H9 (cell line): Measurements from ENCODE around the gene SUPT3H. TPM values are rescaled to one million over a fixed set of nuclear protein-coding genes. Genes with fewer than 3 reads are reported as not detected.

ENCODE experiments used
- DNase-seq: peaks from one replicate; pipeline ENCODE4 v3.0.0-alpha.2; 2017
- H2AFZ ChIP-seq: one replicate; pipeline ENCODE4 v1.6.1; 2013; ENCODE audit warnings: mild to moderate bottlenecking, low read length, control low read depth, moderate library complexity
- H2AK5ac ChIP-seq: 2 replicates; pipeline ENCODE4 v1.6.1; 2013; ENCODE audit warnings: low read length, control low read depth, mixed read lengths; ENCODE audit not compliant: insufficient read length
- H2BK120ac ChIP-seq: one replicate; pipeline ENCODE4 v1.6.1; 2013; ENCODE audit warnings: low read depth, mild to moderate bottlenecking, low read length, control low read depth, inconsistent platforms; ENCODE audit not compliant: poor library complexity, severe bottlenecking
- H2BK12ac ChIP-seq: 2 replicates; pipeline ENCODE4 v1.6.1; 2013; ENCODE audit warnings: low read length, control low read depth, mixed read lengths, low read depth; ENCODE audit not compliant: insufficient read length
- H2BK15ac ChIP-seq: 2 replicates; pipeline ENCODE4 v1.6.1; 2013; ENCODE audit warnings: low read depth, low read length, control low read depth
- H2BK20ac ChIP-seq: one replicate; pipeline ENCODE4 v1.6.1; 2013; ENCODE audit warnings: low read depth, mild to moderate bottlenecking, low read length, control low read depth, inconsistent platforms; ENCODE audit not compliant: poor library complexity, severe bottlenecking
- H2BK5ac ChIP-seq: 2 replicates; pipeline ENCODE4 v1.6.1; 2013; ENCODE audit warnings: low read length, control low read depth, mixed read lengths; ENCODE audit not compliant: insufficient read length
- H3K14ac ChIP-seq: 2 replicates; pipeline ENCODE4 v1.6.1; 2013; ENCODE audit warnings: low read length, control low read depth; ENCODE audit not compliant: insufficient read depth
- H3K18ac ChIP-seq: 2 replicates; pipeline ENCODE4 v1.6.1; 2013; ENCODE audit warnings: low read depth, mild to moderate bottlenecking, mixed read lengths, low read length, control low read depth; ENCODE audit not compliant: insufficient read length
- H3K23ac ChIP-seq: 2 replicates; pipeline ENCODE4 v1.6.1; 2013; ENCODE audit warnings: low read length, control low read depth, mixed read lengths, low read depth; ENCODE audit not compliant: insufficient read length
- H3K23me2 ChIP-seq: 2 replicates; pipeline ENCODE4 v1.6.1; 2013; ENCODE audit warnings: low read depth, mild to moderate bottlenecking, mixed read lengths, low read length, control low read depth; ENCODE audit not compliant: insufficient read length, poor library complexity, severe bottlenecking
- H3K27ac ChIP-seq: 2 replicates; pipeline ENCODE4 v1.5.1; 2013; ENCODE audit warnings: low read length, control low read depth, mixed read lengths, low read depth; ENCODE audit not compliant: insufficient read length
- H3K27me3 ChIP-seq: 2 replicates; pipeline ENCODE4 v1.6.1; 2013; ENCODE audit warnings: low read length, control low read depth, inconsistent platforms; ENCODE audit not compliant: insufficient read depth
- H3K4ac ChIP-seq: 2 replicates; pipeline ENCODE4 v1.6.1; 2013; ENCODE audit warnings: low read depth, mild to moderate bottlenecking, control low read depth, inconsistent platforms, low read length, moderate library complexity
- H3K4me1 ChIP-seq: 2 replicates; pipeline ENCODE4 v1.6.1; 2013; ENCODE audit warnings: low read length, control low read depth, inconsistent platforms; ENCODE audit not compliant: insufficient read depth
- H3K4me2 ChIP-seq: 2 replicates; pipeline ENCODE4 v1.6.1; 2013; ENCODE audit warnings: low read length, control low read depth, mixed read lengths; ENCODE audit not compliant: insufficient read length, insufficient read depth
- H3K56ac ChIP-seq: 2 replicates; pipeline ENCODE4 v1.6.1; 2013; ENCODE audit warnings: low read depth, mild to moderate bottlenecking, mixed read lengths, low read length, control low read depth; ENCODE audit not compliant: insufficient read length
- H3K79me1 ChIP-seq: 2 replicates; pipeline ENCODE4 v1.6.1; 2013; ENCODE audit warnings: low read depth, mild to moderate bottlenecking, moderate library complexity, low read length, control low read depth, inconsistent platforms; ENCODE audit not compliant: insufficient read depth, poor library complexity, severe bottlenecking
- H3K79me2 ChIP-seq: 2 replicates; pipeline ENCODE4 v1.6.1; 2013; ENCODE audit warnings: low read length, control low read depth, inconsistent platforms; ENCODE audit not compliant: insufficient read depth
- H3K9ac ChIP-seq: 2 replicates; pipeline ENCODE4 v1.6.1; 2013; ENCODE audit warnings: low read length, control low read depth, mixed read lengths; ENCODE audit not compliant: insufficient read length; ENCODE audit errors: extremely low read depth
- H3K9me3 ChIP-seq: one replicate; pipeline ENCODE4 v1.6.1; 2013; ENCODE audit warnings: low read depth, low read length, inconsistent platforms; ENCODE audit not compliant: control insufficient read depth
- H3T11ph ChIP-seq: one replicate; pipeline ENCODE4 v1.6.1; 2013; ENCODE audit warnings: mild to moderate bottlenecking, low read length, control low read depth, inconsistent platforms
- H4K20me1 ChIP-seq: one replicate; pipeline ENCODE4 v1.6.1; 2013; ENCODE audit not compliant: control insufficient read depth, insufficient read length, insufficient read depth
- H4K5ac ChIP-seq: 2 replicates; pipeline ENCODE4 v1.6.1; 2013; ENCODE audit warnings: low read depth, mild to moderate bottlenecking, mixed read lengths, low read length, control low read depth; ENCODE audit not compliant: insufficient read length
- H4K8ac ChIP-seq: replicated peaks from 2 replicates; pipeline ENCODE4 v1.6.1; 2013; ENCODE audit warnings: low read length, control low read depth, mixed read lengths, low read depth; ENCODE audit not compliant: insufficient read length
- H4K91ac ChIP-seq: 2 replicates; pipeline ENCODE4 v1.6.1; 2013; ENCODE audit warnings: low read depth, mild to moderate bottlenecking, moderate library complexity, mixed read lengths, low read length, control low read depth; ENCODE audit not compliant: insufficient read length
- H3K27ac Mint-ChIP-seq, 3 experiments: 2 replicates in 2 of 3; 3 replicates in 1 of 3; pipeline ENCODE4 v1.8.0; 2020 to 2021; ENCODE audit warnings: mixed read lengths in 3 of 3, mild to moderate bottlenecking in 1 of 3, moderate library complexity in 1 of 3
- H3K27me3 Mint-ChIP-seq: 2 replicates; pipeline ENCODE4 v1.8.0; 2021; ENCODE audit warnings: low read depth, mild to moderate bottlenecking, moderate library complexity, mixed read lengths
- H3K36me3 Mint-ChIP-seq, 3 experiments: 2 replicates in 2 of 3; 3 replicates in 1 of 3; pipeline ENCODE4 v1.8.0; 2020 to 2021; ENCODE audit warnings: low read depth in 3 of 3, mixed read lengths in 3 of 3; ENCODE audit not compliant: insufficient read depth in 1 of 3
- H3K4me1 Mint-ChIP-seq, 2 experiments: 2 replicates each; pipeline ENCODE4 v1.8.0; 2020; ENCODE audit warnings: mixed read lengths in 2 of 2
- H3K4me3 Mint-ChIP-seq, 2 experiments: 2 replicates in 1 of 2; 3 replicates in 1 of 2; pipeline ENCODE4 v1.8.0; 2020 to 2021; ENCODE audit warnings: mild to moderate bottlenecking in 2 of 2, mixed read lengths in 2 of 2, moderate library complexity in 1 of 2
- H3K9me3 Mint-ChIP-seq, 2 experiments: 2 replicates in 1 of 2; 3 replicates in 1 of 2; pipeline ENCODE4 v1.8.0; 2020; ENCODE audit warnings: mild to moderate bottlenecking in 2 of 2, mixed read lengths in 2 of 2, moderate library complexity in 1 of 2
- WGBS: extraction: QIAGEN DNeasy Blood & Tissue Kit; methylation state at CpG from one replicate; pipeline ENCODE4 v1.1.7; 2013; ENCODE audit warnings: missing lambda C conversion rate, low lambda C conversion rate, mixed read lengths; ENCODE audit not compliant: insufficient read length; ENCODE audit errors: extremely low coverage; 5-methylcytosine and 5-hydroxymethylcytosine counted together
- total RNA-seq: library from RNA; stranded (reverse); gene quantifications from 2 replicates; pipeline ENCODE4 v1.2.1, GENCODE V29; 2021
- TF ChIP-seq, protein P1 (sequence below): fragments of 200-600 bp; sonication (generic); conservative IDR thresholded peaks from 3 replicates; pipeline ENCODE4 v1.8.0; 2021; ENCODE audit warnings: antibody characterized with exemption, mild to moderate bottlenecking

Gene SUPT3H
- total RNA-seq, 1 experiment from 2014 or later, result 22.5 TPM

DNA sequence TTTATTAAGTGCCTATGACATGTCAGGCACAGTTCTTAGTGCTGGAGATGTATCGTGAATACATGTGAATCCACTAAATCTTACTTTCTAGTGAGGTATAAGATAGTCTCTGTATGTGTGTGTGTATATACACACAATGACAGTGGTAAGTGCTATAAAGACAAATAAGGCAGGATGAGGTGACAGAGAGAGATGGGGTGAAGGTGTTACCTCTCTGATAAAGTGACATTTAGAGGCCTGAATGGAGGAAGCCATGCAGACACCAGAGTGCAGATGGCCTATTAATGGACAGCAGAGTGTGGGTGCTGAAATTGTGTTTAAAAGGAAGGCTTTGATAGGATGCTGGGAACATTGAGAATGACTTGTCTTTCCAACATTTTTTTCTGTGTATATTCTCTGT lies 535.9 kb downstream of the SUPT3H start:
- H3K23ac ChIP-seq, result no peak overlapping the region
- H3K9ac ChIP-seq, result no peak overlapping the region
- TF ChIP-seq, protein P1, sequence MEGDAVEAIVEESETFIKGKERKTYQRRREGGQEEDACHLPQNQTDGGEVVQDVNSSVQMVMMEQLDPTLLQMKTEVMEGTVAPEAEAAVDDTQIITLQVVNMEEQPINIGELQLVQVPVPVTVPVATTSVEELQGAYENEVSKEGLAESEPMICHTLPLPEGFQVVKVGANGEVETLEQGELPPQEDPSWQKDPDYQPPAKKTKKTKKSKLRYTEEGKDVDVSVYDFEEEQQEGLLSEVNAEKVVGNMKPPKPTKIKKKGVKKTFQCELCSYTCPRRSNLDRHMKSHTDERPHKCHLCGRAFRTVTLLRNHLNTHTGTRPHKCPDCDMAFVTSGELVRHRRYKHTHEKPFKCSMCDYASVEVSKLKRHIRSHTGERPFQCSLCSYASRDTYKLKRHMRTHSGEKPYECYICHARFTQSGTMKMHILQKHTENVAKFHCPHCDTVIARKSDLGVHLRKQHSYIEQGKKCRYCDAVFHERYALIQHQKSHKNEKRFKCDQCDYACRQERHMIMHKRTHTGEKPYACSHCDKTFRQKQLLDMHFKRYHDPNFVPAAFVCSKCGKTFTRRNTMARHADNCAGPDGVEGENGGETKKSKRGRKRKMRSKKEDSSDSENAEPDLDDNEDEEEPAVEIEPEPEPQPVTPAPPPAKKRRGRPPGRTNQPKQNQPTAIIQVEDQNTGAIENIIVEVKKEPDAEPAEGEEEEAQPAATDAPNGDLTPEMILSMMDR, result no peak
- H3K27me3 Mint-ChIP-seq, result no peaks in the 10 kb centered on the region
- no peaks in the 10 kb centered on the region for H3K23me2 ChIP-seq
- no peak overlapping the region for H2AFZ ChIP-seq
- peaks cover 0 to 3% of the 10 kb centered on the region in 2 experiments; a peak in 1 of 4 replicates for H3K4me1 Mint-ChIP-seq
- no peaks in the 10 kb centered on the region for H3K9me3 ChIP-seq
- no peak overlapping the region for H3K56ac ChIP-seq
- DNase-seq, result no peak
- no peak overlapping the region for H2BK15ac ChIP-seq
- H2AK5ac ChIP-seq, result no peak overlapping the region
- H3K79me2 ChIP-seq, result no peaks in the 10 kb centered on the region
- H3K27ac ChIP-seq, result no peak overlapping the region
- H3K18ac ChIP-seq, result no peak overlapping the region
- no peak overlapping the region for H4K5ac ChIP-seq
- H3K36me3 Mint-ChIP-seq, result no peaks in the 10 kb centered on the region
- H4K91ac ChIP-seq, result no peak overlapping the region
- no peak overlapping the region for H3T11ph ChIP-seq
- H3K4me3 Mint-ChIP-seq, result no peak overlapping the region
- WGBS, result no CpG with 5 or more reads among the region's 1 CpG
- H2BK5ac ChIP-seq, result no peak overlapping the region
- no peak overlapping the region for H2BK12ac ChIP-seq
- no peak overlapping the region for H3K4ac ChIP-seq
- no peaks in the 10 kb centered on the region for H3K27me3 ChIP-seq
- no peaks in the 10 kb centered on the region for H4K20me1 ChIP-seq
- no peaks in the 10 kb centered on the region for H3K79me1 ChIP-seq
- no peak overlapping the region for H2BK120ac ChIP-seq
- no peak overlapping the region for H4K8ac ChIP-seq
- no peak overlapping the region; a peak in 1 of 7 replicates for H3K27ac Mint-ChIP-seq
- H3K4me1 ChIP-seq, result no peaks in the 10 kb centered on the region
- no peaks in the 10 kb centered on the region; a peak in 1 of 5 replicates for H3K9me3 Mint-ChIP-seq
- no peak overlapping the region for H2BK20ac ChIP-seq
- no peak overlapping the region for H3K14ac ChIP-seq
- no peak overlapping the region for H3K4me2 ChIP-seq
